HL-60/S4 (cell line): ENCODE results near the gene FGF10.

Experiments used
- in situ Hi-C: fragments of 300-500 bp; cut with MboI; formaldehyde crosslinking; loops from 2 replicates; pipeline ENCODE4 v1.14.3; 2022; ENCODE audit warnings: low sequenced_read_pairs

Gene FGF10

DNA sequence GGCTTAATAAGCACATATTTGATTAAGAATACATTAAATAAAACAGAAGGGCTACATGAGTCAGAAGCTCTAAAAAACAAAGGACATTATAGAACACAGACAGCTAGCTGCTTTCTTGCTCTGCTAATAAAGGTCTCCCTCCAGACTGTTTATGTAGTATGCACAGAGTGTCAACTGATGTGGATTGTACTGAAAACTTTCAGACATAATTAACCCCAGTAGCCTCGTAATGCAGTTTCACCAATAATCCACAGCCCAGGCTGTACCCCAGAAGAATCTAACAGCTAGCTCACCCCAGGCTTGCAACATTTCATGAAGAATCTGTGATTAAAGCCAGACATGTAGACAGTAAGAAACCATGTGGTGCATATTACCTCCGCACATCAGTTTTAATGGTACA is 30.8 kb downstream of the FGF10 start:
- in situ Hi-C loops, result no loop called here

DNA sequence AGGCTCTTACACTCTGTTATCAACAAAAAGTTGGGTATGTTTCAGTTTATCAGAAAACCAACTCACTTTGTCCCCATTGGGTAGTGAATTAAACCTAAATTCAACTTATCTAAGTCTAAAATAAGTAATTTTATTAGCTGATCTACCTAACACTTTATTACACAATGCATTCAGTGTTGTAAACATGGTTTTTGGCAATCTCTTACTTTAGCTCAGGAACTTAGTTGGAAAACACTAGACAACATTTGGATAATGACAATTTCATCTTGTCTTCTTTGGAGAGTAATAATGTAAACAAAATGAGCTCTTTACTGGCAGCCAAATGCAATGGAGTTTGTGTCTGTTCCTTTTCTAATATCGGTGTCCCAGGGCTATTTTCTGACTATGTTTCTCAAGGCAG is 33.0 kb downstream of the FGF10 start:
- in situ Hi-C loops, result no loop called here

DNA sequence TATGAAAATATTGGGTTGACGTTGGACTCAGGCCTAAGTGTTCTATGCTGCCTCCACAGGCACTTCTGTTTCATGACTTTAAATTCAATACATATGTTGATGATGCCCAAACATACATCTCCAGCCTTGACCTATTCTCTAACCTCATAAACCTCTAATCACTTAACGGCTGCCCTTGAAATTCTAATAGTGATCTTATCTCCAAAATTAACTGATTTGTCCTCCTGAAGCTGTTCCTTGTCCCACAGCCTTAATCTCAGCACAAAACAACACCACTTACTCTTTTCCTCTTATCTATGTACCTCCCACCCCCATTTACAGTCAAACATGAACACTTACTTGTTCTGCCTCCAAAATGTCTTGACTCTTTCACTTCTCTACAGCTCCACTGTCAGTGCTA is 43.3 kb downstream of the FGF10 start:
- in situ Hi-C loops, result loop anchor here (25.0 kb wide), 1 partner anchor 609 kb away; no protein-coding TSS in a partner anchor

DNA sequence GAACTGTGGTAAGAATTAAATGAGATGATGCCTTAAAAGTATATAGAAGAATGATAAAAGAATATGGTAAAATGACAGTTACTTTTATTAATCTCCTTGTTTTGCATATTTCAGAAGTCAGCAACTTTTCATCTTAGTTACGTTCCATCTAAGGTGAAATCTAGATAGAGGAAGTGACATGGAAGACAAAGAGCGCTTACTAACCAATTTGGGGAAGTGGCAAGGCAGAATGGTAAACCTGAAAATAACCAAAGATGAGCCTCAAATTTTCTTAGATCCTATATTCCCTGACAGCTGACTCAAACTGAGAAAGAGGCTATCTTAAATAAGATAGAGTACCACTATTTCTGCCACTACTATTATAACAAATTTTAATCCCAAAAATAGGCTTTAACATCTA is 52.5 kb downstream of the FGF10 start:
- in situ Hi-C loops, result loop anchor here (25.0 kb wide), 1 partner anchor 599 kb away; no protein-coding TSS in a partner anchor

DNA sequence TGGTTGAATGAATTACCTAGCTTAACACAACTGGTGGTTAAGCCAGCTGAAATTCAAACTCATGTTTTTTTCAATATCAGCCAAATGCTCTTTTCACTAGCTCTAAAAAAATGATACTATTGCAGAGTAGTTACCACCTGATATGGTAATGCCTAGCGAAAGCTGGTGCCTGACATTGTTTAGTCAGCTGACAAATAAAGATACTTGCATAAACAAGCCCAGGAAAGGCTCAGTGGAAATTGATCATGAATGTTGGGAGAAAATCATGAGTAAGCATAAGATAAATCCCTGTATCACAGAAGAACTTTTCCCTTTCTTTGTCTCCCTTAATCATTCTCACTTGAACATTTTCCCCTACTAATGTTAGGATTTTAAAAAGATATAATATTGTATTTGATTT is 54.6 kb downstream of the FGF10 start:
- in situ Hi-C loops, result loop anchor here (25.0 kb wide), 1 partner anchor 597 kb away; no protein-coding TSS in a partner anchor

DNA sequence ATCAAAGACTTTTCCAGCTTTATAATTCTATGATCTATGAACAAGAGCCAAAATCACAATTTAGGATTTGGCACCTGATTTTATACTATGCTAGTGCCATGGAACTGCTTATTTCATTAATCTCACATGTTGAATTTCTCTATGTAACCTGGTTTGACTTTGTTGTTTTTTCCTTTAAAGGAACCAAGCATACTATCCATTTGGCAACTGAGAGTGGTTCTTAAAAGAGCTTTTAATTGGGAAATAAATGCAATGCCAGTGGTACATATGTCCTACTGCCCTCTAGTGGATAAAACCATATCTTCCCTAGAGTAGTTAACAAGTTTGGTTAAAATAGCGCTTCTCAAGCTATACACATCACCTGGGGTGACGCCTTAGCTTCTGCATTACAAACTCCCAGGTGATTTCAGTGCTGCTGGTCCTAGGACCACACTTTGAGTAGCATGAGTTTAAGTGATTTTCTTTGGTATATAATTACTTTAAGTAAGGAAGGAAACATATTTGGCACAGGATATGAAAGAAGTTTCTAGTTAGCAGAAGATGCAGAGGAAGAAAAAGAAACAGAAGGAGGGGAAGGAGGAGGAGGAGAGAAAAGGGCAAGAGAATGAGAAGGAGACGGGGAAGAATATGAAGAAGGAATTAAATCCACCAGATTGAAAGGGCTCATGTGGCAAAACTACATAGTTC is 56.8 kb downstream of the FGF10 start:
- in situ Hi-C loops, result loop anchor here (25.0 kb wide), 1 partner anchor 595 kb away; no protein-coding TSS in a partner anchor

DNA sequence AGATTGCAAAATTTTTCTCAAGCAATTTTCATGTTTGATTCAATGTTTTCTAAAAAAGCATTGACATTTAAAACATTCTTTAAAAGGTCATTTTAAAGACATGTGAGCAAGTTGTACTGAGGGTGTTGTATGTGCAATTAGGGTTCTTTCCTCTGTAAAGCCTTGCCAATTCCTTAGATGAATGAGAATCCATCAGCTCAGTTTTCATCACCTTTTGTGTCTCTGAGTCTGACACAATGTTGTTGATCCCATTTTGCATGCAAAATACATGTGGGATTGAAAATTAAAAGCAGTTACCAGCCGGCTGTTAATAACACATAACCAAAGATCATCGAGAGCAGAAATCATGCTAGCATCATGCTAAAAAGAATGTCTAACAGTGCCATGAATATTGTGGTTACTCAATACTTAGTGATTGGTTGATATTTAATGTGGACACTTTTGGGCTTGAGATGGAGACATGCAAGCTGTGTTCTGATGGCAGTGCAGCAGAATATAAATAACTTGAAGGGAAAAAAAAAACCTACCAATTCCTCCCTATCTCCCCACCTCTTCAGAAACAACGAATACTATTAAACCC is 57.7 kb downstream of the FGF10 start:
- in situ Hi-C loops, result loop anchor here (25.0 kb wide), 1 partner anchor 594 kb away; no protein-coding TSS in a partner anchor

DNA sequence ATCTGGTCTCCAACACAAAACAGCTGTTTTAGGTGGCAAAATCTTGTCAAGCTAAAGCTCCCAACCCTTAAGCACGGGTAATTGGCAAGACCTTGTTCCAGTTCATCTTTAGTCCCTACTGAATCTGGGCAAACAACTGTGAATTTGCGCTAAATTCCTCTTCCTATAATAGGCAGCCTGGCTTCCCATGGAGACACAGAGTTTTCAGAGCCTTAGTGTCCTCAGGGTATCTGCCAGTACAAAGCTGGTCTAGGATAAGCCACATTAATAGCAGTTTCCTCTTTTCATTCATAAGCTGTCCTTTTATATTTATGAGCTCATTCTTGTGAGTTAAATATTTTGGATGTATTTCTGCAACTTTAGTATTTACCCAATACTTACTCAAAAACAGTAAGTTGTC is 59.5 kb downstream of the FGF10 start:
- in situ Hi-C loops, result loop anchor here (25.0 kb wide), 1 partner anchor 592 kb away; no protein-coding TSS in a partner anchor

DNA sequence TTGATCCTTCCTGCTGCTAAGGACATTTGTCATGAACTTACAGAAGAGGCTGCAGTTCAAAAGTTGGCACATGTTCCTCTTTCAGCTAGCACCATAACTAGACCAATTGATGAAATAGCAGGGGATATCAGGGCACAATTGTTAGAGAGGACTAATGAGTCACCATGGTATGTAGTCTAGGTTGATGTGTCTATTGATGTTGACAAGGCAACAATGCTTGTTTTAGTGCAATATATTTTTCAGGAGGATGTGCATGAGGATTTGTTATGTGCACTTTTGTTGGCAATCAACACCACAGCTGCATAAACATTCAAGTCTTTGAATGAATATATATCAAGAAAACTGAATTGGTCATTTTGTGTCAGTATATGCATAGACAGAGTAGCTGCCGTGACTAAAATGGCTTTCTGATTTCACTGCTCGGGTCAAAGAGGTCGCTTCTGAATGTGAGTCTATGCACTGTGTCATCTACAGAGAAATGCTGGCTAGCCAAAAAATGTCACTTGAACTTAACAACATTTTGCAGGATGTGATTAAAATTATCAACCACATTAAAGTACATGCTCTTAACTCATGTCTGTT is 68.0 kb downstream of the FGF10 start:
- in situ Hi-C loops, result no loop called here

DNA sequence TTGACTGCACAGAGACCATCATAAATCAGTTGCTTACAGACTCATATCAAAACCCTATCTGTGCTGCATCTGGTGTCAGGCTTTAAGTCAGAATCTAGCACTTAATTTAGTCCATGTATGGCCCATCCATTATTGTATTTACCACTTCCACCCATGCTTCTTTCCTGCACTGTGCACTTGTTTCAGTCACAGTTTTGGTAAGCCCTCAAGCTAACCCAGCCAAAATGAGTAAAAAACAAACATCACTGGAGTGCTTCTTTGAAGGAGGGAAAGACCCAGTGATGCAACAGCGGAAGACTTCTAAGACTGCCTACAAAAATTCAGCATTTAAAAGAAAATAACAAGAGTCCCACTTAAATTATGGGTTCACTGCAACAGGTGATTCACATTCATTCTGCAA is 69.0 kb downstream of the FGF10 start:
- in situ Hi-C loops, result no loop called here

DNA sequence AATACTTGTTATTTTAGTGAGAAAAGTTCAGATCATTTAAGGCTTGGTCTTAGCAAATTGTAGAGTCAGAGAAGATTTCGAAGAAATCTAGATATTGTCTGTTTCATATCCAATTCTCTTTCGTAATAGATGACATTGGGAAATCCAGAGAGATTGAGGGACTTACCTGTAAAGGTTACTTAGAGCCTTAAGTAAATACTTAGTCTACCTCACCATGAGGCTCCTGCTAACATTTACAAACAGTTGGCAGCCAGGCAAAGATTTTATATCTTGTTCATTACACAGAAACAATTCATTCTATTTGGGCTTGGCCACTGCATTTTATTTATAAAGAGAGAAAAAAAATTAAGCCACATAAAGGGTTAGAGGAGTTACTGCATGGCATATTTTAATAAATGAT is 70.3 kb downstream of the FGF10 start:
- in situ Hi-C loops, result no loop called here

DNA sequence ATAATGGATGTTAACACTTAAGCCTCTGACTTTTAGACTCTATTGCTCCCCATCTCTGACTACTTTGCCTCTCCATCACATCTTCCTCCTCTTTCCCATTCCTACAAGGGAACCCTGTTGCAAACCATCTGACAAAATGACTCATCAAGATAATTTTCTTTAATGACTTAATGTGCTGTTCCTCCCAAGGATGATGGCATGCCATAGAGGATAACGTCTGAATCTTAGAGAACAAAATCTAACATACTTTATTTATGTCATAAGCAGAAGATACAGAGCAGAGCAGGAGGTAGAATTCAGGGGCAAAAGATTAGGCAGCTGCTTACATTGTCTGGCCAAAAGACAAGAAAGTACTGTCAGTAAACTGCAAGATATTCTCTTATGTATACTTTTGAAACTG is 76.8 kb downstream of the FGF10 start:
- in situ Hi-C loops, result no loop called here

DNA sequence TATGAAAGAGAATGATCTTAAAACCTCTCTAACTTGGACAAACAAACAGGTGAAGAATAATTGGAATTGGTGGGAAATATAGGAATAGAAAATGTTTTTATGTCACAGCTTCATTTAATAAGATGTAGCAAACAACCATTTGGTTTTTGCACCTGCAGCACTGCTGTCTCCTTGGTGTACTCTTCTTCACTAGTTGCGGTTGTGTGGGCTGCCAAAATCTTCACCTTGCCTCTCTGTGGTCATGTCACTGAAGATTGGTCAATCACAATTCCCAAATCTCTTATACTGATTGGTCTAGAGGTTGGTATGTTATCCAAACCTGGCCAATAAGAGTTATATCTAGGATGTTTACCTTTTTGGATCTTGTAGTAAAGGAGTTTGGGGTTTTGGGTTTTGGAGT is 88.7 kb downstream of the FGF10 start:
- in situ Hi-C loops, result no loop called here

DNA sequence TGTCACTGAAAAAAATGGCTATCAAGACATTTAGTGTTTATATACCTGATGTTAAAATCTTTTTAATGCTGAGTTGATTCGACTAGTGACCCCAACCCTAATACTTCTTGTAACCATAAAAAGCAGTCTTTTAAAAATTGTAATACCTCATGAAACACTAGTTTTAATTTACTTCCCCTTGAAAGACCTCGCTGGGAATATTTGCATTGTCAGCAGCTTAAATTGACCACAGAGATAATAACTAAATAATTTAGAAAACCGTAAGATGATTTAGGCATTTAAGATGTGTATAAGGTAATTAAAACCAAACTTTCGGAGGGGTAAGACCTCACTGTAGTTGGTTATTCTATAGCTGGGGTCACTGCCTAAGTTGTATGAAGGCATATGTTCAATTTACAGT is 89.8 kb downstream of the FGF10 start:
- in situ Hi-C loops, result no loop called here

DNA sequence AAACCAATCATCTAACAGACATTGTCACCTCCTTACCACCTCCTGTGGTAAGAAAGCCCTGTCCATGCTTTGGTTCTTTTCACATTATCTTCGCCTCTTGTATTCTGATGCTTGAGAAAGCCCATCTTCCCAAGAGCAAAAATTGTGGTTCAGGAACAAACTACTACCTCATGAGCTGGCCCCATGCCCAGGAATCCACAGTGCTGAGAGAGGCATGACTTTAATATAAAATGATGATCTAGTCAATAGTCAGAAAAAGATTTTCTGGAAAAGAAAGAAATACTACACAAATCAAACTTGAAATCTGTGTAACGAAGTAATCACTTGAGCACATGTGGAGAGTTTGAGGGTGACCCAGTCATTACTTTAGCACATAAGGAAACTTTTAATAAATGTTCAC is 94.7 kb downstream of the FGF10 start:
- in situ Hi-C loops, result no loop called here

DNA sequence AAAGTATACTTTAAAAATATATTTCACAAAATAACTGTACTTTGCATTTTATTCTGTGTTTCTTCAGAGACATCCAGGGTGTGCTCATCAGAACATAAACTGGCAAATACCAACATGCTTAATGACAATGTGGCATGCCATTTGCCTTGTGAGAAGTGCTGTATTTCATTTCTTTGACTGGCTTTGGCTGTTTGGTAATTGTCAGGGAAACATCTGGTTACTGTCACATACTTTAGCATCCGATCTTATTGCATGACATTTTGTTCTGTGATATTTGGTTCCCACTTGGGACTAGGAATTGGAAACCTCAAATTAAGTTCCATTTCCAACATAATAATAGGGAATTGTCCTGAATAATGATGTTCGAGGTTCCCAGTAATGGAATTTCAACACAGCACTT is 96.5 kb downstream of the FGF10 start:
- in situ Hi-C loops, result no loop called here

DNA sequence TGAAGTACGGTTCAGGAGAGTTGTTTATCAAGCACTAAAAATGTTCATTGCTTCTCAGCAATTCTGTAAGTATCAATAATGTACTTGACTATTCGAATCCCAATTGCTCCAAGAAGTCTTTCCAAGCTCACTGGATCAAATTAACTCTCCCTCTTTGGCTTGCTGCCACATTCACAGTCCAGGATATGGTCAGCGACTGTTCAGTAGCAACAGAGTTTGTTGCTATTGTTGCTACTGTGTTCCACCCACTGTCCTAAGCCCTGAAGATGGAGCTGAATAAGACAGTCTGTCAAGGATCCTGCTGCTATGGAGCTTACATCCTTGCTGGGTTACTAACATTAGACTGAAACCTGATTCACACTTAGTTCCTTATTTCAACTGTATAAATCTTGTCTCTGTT is 110.8 kb downstream of the FGF10 start:
- in situ Hi-C loops, result no loop called here

DNA sequence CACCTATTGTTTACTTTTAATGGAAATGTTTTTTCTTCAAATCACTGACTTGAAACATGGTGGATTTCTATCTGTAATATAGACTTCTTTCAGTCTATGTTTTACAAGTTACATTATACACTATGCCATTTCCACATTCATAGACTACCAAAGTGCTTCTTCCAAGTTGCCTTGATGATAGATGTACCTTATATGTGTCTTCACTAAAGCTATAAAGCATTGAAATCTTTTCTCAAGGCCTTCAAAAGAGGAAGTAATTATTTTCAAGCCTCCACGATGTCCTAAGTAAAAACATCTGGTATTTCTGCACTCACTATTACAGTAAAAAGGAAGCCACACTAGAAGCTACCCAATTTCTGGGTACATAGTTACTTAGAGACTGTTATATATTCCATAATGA is 113.3 kb downstream of the FGF10 start:
- in situ Hi-C loops, result no loop called here

DNA sequence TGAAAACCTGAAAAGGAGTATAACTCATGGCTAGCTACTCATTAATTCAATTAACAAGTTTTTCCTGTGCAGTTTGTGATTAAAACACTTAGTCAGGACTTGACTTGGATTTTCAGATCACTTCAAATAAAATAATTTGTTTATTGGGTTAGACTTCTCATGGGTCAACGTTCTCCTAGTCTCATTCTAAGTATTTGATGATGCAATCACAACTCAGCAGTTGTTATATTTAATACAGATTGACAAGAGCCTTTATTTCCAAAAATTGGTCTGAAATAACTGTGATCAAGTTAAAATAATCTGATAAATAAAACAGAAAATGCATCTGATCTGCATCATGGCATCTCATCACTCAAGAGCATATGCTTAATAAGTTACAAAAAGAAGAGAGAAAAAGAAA is 113.9 kb downstream of the FGF10 start:
- in situ Hi-C loops, result no loop called here

DNA sequence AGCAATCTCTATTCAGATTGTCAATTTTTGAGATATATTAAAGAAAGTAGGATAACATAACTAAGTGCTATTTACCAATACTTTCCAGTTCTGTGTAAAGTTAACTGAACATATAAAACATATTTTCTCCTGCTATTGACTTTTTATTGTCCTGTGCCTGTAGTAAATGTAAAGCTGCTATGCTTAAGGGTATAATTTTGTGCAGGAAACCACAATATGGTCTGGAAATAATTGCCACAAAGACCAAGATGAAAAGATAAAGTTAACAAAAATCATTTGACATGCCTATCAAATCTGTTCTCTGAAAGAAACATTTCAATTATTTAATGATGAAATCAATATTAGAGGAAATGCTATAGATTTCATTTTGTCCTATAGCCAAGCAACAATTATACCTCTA is 121.3 kb downstream of the FGF10 start:
- in situ Hi-C loops, result no loop called here

DNA sequence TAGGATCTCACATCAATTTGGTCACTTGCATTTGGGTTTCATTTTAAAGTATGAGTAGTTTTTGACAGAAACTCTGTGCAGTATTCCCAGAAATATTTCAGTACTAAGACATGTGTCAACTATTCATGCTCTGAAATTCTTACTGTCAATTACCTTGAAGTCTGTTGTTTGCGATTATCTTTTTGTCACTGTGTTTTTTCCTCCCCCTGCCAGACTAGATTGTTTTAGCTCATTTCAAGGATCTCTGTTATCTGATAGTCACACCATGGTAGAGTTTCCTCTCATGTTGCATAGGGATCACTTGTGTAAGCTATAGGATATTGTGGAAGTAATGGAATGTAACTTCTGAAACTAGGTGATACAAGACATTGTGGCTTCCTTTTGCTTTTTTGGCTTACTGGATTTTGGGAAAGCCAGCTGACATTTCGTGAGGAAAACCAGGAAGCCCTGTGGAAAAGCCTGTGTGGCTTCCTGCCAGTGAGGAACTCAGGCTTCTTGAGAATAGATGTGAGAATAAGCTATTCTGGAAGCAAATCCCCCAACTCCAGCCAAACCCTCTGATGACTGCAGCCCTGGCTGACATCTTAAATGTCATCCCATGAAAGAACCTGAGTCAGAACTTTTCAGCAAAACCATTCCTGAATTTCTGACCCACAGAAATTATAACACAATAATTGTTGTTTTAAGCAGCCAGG is 122.2 kb downstream of the FGF10 start:
- in situ Hi-C loops, result no loop called here

DNA sequence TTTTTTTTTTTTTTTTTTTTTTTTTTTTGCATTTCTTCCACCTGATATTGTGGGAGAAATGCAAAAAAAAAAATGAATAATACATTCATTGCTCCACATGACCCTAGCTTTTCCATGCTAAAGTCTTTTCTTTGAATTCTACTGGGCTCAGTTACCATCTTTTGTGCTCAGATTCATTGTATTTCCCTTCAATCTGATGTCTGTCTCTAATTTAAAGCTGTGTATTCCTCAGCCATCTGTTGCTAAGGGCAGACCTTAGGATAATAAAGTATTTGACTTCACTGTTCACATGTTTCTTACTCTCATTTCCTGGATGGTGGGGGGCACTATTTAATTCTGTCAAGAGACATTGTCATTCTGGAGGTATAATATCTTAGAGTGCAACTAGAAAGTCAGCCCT is 123.5 kb downstream of the FGF10 start:
- in situ Hi-C loops, result no loop called here
